Cerebellar nuclear complex (tissue), 1 donor: ENCODE measurements around the gene PRKRA.
"Not testable (repeated sequence)": the region's sequence is repeated elsewhere in the genome, so short reads cannot be mapped to it uniquely, and the experiment has no call there.

Experiments
- DNase-seq, 2 experiments: peaks; one replicate each; lab custom pipeline; 2025; lab: John Stamatoyannopoulos, UW

The PRKRA gene

DNA sequence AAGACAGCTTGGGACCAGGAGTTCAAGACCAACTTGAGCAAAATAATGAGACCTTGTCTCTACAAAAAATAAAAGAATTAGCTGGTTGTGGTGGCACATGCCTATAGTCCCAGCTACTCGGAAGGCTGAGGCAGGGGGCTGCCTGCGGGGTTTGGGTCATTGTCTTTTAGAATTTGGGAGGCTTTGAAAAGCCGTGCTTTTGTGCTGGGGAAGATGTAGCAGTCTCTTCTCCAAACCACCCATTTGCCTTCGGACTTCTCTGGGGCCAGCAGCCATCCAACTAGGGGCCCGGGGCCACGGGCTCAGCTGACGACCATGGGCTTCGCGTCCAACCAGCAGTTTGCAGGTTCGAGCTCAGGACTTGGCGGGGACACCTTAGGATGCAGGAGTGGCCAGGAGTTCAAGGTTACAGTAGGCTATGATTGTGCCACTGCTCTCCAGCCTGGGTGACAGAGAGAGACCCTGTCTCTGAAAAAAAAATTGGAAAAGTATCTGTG, 6.5 kb upstream of the PRKRA start:
- DNase-seq = no peak

- DNase-seq = no peak
Observed at GRCh38 chr2:178455947-178456346, 5.0 kb upstream of the PRKRA start.

GRCh38 chr2:178452870-178453269, 1.9 kb upstream of the PRKRA start:
- no peak for DNase-seq

DNA sequence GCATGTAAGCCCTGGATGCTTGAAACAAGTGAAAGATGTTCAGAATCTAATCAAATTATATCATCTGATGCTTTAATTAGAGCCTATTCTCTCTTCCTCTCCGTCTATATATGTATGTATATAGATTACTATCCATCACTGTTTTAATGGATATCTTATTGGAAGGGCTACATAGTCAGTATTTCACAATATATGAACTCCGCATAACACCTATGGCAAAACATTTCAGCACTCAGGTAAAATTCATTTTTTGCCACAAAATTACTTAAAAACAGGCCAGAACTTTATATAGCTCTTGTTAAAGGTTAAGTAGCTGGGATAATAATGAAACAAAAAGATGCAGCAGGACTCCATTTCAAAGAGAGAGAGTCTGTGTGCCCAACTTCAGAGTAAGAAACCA, 1.4 kb upstream of the PRKRA start:
- no peak for DNase-seq

DNA sequence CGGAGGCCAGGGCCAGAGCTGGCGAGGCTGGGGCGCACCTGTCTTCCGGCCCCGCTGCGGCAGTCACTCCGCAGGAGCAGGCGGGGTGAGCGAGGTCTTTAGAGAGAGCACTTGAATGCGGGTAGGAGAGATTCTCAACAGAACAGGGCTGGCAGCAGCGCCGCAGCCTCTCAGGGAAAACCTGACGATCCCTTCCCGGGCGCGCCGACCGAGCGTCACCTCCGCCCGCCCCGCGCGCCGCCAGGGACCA, 526 bp downstream of the PRKRA start:
- DNase-seq = peak in 1 of 2 experiments; percentile 20

GRCh38 chr2:178449700-178450523, 1.1 kb downstream of the PRKRA start:
- no peak for DNase-seq

GRCh38 chr2:178448968-178449661, 1.9 kb downstream of the PRKRA start:
- DNase-seq = no peak

DNA sequence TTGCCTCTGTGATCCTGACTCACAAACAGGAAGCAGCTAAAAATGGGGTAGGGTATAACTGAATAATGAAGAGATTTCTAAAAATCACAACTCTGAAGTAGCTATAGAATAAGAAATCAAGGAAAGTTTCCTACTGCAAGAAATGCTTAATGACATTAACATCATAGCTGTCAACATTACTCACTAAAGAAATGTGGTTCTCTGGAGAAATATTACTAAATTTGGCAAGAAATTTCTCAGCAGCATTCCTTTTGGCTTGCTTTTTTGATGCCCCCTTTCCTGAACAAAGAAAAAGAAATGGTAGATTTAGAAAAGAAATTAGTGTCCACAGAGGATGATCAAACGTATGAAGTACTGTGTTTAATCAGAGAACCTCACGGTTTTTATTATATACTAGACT, 9.5 kb downstream of the PRKRA start:
- DNase-seq = no peak

GRCh38 chr2:178436662-178437061, 14.3 kb downstream of the PRKRA start:
- DNase-seq = no peak

DNA sequence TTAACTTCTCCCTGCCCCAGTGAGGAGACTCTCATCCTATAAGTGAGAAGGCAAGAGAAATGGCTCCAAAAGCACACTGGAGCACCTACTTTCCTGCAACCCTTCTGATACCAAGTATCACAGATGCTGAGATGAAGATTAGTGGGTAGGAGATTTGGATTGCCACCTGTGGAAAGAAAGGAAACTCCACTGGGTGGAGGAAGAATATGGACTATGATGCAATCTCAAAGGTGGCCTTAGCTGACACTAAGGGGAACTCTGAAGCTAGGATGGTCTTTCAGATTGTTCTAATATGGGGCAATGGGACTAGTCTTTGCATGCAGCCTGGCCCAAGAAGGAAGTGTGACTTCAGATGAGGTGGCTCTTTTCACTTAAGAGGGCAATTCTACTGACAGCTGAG, 21.6 kb downstream of the PRKRA start:
- no peak for DNase-seq

GRCh38 chr2:178428396-178428806, 22.6 kb downstream of the PRKRA start:
- no peak for DNase-seq

GRCh38 chr2:178427458-178427857, 23.5 kb downstream of the PRKRA start:
- DNase-seq = no peak

DNA sequence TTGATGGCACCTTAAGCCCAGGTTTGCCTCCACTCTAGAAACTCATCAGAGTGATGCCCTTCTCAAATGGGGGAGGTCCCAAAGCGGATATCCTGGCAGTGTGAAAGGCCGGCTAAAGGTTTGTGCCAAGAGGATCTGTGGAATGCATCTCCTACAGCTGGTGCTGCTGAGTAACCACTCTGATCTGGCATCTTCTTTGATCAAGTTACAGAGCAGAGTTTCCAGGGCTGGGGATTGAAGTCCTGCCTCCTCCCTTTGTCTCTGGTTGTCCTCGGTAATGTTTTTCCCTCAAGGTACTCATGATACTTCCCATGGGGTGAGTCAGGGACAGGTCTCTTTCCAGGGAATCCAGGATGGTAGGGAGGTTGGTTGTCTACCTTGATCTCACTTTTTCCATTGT, 24.6 kb downstream of the PRKRA start:
- DNase-seq = no peak

GRCh38 chr2:178425255-178425827, 25.6 kb downstream of the PRKRA start:
- no peak for DNase-seq

DNA sequence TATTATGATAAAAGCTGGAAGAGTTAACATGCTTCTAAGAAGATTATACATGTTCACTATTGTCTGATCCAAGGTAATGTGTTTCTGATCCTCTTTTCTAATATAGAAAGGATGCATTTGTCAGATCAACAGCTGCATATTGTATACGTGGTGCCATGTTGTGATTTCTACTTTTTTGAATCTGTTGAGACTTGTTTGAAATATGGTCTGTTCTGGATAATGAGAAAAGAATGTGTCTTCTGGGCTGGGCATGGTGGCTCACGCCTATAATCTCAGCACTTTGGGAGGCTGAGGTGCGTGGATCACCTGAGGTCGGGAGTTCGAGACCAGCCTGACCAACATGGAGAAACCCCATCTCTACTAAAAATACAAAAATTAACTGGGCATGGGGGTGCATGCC, 27.2 kb downstream of the PRKRA start:
- DNase-seq = not testable (repeated sequence)

DNA sequence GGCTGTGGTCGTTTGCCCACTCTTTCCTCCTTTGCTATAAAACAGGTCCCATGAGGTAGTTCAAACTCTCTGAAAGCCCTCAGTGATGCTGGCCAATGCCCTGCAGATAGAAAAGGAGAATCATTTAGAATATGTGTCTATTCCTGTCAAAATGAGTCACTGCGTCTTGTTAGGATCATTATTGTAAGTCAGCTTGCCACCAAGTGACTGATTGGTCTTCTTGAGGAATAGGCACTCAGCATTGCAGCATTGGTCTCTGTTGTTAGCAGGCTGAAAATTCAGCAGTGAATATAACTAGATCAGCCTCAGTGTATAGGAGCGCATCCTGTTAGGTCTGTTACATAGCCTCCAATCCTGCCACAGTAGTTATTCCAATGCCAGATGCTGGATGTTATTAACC, 28.9 kb downstream of the PRKRA start:
- no peak for DNase-seq

DNA sequence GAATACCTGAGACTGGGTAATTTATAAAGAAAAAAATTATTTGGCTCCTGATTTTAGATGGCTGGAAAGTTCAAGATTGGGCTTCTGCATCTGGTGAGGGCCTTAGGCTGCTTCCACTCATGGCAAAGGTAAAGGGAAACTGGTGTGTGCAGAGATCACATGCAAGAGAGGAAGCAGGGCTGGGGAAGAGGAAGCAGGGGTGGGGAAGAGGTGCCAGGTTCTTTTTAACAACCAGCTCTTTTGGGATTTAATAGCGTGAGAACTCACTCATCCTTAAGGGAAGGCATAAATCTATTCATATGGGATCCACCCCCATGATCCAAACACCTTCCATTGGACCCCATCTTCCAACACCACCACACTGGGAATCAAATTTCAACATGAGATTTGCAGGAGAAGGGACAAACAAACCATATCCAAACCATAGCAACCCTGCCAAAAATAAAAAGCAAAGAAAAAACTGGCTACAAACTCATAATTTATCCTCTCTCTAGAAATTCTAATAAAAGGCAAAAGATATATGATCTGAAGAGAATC, 30.4 kb downstream of the PRKRA start:
- DNase-seq = no peak

DNA sequence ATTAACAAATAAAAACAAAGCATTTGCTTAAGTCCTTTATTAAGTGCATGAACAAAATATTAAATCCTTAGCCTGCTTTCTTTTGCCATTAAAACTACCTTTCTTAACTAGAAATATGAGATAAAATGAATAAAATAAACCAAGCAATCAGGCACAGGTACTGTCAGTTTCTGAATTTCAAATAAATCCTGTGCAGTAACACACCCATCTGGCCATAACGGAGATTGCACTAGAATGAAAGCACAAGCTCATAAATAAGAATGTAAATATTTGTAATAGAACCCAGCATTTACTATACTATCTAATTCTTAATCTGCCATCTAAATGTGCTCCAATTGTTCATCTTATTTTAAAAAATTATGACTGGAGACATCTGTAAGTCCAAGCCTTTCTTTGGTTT, 31.9 kb downstream of the PRKRA start:
- no peak for DNase-seq

DNA sequence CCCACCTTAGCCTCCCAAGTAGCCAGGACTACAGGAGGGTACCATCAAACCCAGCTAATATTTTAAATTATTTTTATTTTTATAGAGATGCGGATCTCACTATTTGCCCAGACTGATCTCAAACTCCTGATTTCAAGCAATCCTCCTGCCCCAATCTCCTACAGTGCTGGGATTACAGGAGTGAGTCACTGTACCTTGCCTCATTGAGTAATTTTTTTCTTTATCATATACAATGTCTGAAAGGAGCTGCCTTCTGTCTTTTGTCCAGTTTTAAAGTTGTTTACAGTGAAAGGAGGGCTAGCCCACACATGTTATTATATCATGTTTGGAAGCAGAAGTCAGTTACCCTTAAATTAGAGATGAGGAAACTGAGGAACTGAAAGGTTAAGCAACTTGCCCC, 32.5 kb downstream of the PRKRA start:
- DNase-seq = no peak

- no peak for DNase-seq
Observed at GRCh38 chr2:178417916-178418315, 33.1 kb downstream of the PRKRA start.

DNA sequence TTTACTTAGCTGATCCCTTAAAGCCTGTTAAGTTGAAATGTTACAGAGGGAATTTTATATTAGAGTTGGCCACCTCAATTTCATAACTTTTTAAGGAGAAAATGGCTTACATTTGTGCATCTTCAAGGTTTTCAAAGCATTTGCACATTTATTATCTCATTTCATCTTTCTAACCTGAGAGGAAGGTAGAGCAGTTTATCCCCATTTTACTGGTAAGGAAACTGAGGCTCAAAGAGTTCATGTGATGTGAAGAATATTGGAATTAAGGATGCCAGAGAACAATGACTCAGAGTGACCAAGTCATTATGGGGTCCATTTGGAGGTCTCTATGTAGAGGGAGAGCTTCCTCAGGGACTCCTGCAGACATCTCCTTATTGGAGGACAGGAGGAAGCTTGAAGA, 35.0 kb downstream of the PRKRA start:
- no peak for DNase-seq

DNA sequence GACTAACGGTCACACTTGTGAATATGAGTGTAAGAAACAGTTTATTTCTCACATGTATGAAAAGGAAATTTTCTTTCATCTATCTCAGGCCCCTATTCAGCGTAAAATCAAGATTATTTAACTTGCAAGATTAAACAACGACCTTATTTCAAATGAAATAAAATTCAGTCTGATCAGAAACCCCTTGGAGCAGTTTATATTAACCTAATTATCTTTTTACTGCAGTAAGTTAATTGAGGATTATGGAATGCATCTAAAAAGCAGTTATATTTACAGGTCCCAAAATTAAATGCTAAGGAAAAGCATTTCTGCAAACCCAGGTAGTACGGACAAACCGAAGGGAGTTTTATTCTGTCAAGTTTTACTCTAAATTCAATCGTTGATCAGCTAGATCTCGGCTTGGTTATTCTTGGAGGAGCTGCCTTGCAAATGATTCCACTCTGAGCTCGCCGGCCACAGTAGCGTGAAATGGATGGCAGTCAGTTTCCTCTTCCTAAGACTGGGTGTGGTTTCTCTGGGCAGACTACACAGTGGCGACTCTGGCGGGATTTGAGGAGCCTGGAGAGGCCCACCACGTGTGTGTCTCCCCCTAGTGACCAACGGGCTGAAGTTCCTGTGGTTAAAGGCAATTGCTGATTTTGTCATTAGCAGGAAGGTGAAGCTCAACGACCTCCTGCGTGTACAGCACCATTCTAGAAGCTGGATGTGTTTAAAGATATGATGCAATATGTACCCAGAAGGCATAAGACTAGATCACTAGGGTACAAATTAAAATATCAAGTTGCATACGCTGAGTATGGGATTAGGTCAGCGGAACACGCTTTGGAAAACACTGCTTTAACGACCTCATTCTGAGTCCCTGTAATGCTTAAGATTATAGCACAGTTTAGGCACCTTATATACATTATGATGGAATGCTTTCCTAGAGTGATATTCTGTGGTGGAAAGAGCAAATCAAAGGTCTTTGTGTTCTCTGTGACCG, 36.4 kb downstream of the PRKRA start:
- peak; percentile 67 to 80 for DNase-seq
